ENCODE data around the gene ARMC6.
A peak's percentile ranks its signal among the peaks of the same experiment; 100 is the strongest.

DNA sequence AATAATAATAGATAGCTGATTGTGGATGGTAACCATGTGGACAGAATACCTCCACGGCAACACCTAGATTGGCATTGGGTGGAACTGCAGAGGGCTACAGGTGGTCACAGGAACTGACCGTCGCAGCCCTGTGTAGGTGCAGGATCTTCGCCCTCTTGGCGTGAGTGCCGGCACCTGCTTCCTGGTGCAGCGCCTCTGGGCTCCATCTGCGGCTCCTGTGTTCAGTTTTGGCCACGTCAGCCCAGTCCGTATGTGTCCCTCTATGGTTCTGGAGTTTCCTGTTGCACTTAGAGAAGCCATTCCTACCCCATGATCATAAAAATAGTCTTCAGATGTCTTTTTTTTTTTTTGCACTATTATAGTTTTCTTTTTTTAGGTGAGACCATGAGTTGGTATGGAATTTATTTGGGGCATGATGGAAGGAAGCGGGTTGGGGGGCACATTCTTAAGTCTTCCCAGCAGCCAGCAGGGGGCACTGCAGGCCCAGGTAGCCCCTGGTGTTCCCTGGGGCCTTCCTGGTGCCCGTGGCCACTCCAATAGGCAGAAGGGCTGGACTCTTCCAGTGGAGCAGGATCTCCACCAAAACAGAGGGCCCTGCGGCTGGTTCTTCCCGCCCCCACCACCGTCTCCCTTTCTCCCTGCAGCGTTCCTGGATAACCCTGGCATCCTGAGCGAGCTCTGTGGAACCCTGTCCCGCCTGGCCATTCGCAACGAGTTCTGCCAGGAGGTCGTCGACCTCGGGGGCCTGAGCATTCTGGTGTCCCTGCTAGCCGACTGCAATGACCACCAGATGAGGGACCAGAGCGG is 20.3 kb downstream of the ARMC6 start:
- TF ChIP-seq CTCF (conservative IDR thresholded peaks at IDR 0.05; ENCODE audit: low read depth, low read length) (peak; percentile 81), EZH2 (IDR thresholded peaks at IDR 0.05; ENCODE audit: low read length, unreplicated experiment) (no peak)

Data from PC-3 (cell line).